Activated B cell treated with CpG ODN at 0.5 μM for 24 hours (primary cell): Measurements from ENCODE around the gene DAPK1. TPM values are rescaled to one million over a fixed set of nuclear protein-coding genes. Genes with fewer than 3 reads are reported as not detected.

Experiments
- ATAC-seq: fragments of 200-7000 bp; cut with Tn5 transposase; one replicate; pipeline ENCODE4 v1.10.0; 2021; ENCODE audit warnings: low read depth, mild to moderate bottlenecking, moderate library complexity
- CTCF ChIA-PET: fragments of 350-600 bp; sonication (Branson Sonifier 250); formaldehyde crosslinking; loops from one replicate; lab custom pipeline; 2021; ENCODE audit warnings: antibody characterized with exemption; lab: Charles Lee
- POLR2A ChIA-PET: fragments of 350-600 bp; sonication (Branson Sonifier 250); formaldehyde crosslinking; loops from one replicate; lab custom pipeline; 2021; ENCODE audit warnings: antibody characterized with exemption; lab: Charles Lee
- DNase-seq: peaks from one replicate; pipeline ENCODE4 v3.0.0; 2022
- H3K27ac Mint-ChIP-seq: one replicate; pipeline ENCODE4 v1.8.0; 2020; ENCODE audit warnings: mixed read lengths
- H3K27me3 Mint-ChIP-seq: one replicate; pipeline ENCODE4 v1.8.0; 2021; ENCODE audit warnings: mixed read lengths
- H3K36me3 Mint-ChIP-seq: one replicate; pipeline ENCODE4 v1.8.0; 2021; ENCODE audit warnings: low read depth, mixed read lengths
- H3K4me1 Mint-ChIP-seq: one replicate; pipeline ENCODE4 v1.8.0; 2021; ENCODE audit warnings: mixed read lengths
- H3K4me3 Mint-ChIP-seq: one replicate; pipeline ENCODE4 v1.8.0; 2020; ENCODE audit warnings: mild to moderate bottlenecking, mixed read lengths
- H3K9me3 Mint-ChIP-seq: one replicate; pipeline ENCODE4 v1.8.0; 2020; ENCODE audit warnings: mixed read lengths
- CTCF ChIP-seq: fragments of 200-600 bp; IDR thresholded peaks from one replicate; pipeline ENCODE4 v1.8.0; 2022; ENCODE audit warnings: antibody characterized with exemption, mild to moderate bottlenecking
- intact Hi-C: fragments of 100-400 bp; cut with micrococcal nuclease; formaldehyde crosslinking; loops from one replicate; pipeline ENCODE4 v1.15.1; 2024
- total RNA-seq: library from RNA; stranded (reverse); gene quantifications from 2 replicates; pipeline ENCODE4 v1.2.3, GENCODE V29; 2022

Gene DAPK1
- total RNA-seq, 1 donor from 2014 or later = 1.0 TPM

- Mint-ChIP-seq H3K9me3 (no peaks in the 10 kb centered on the region), H3K27me3 (no peaks in the 10 kb centered on the region), H3K27ac (no peak overlapping the region), H3K4me3 (no peak overlapping the region), H3K36me3 (no peaks in the 10 kb centered on the region), H3K4me1 (no peaks in the 10 kb centered on the region)
- no peak for DNase-seq
- CTCF ChIA-PET = no interaction called here
- POLR2A ChIA-PET = no interaction called here
- no peak for ATAC-seq
- intact Hi-C loops = no loop called here
- no peak for TF ChIP-seq CTCF
Measured at GRCh38 chr9:87464992-87465378, 32.7 kb upstream of the DAPK1 start.

GRCh38 chr9:87465816-87466215 lies 31.9 kb upstream of the DAPK1 start:
- Mint-ChIP-seq H3K4me1 (no peaks in the 10 kb centered on the region), H3K9me3 (no peaks in the 10 kb centered on the region), H3K27ac (no peak overlapping the region), H3K36me3 (no peaks in the 10 kb centered on the region), H3K27me3 (no peaks in the 10 kb centered on the region), H3K4me3 (no peak overlapping the region)
- intact Hi-C loops = no loop called here
- no peak for TF ChIP-seq CTCF
- ChIA-PET CTCF (no interaction called here), POLR2A (no interaction called here)
- ATAC-seq (no peak), DNase-seq (no peak)

GRCh38 chr9:87467187-87467586 lies 30.5 kb upstream of the DAPK1 start:
- Mint-ChIP-seq H3K27ac (no peak overlapping the region), H3K4me1 (no peaks in the 10 kb centered on the region), H3K4me3 (no peak overlapping the region), H3K9me3 (no peaks in the 10 kb centered on the region), H3K27me3 (no peaks in the 10 kb centered on the region), H3K36me3 (no peaks in the 10 kb centered on the region)
- ChIA-PET POLR2A (no interaction called here), CTCF (no interaction called here)
- ATAC-seq (no peak), DNase-seq (no peak)
- intact Hi-C loops = no loop called here
- TF ChIP-seq CTCF = no peak

- DNase-seq = no peak
- Mint-ChIP-seq H3K9me3 (no peaks in the 10 kb centered on the region), H3K4me3 (no peak overlapping the region), H3K27me3 (peaks cover 2% of the 10 kb centered on the region), H3K4me1 (no peaks in the 10 kb centered on the region), H3K36me3 (no peaks in the 10 kb centered on the region), H3K27ac (no peak overlapping the region)
- ChIA-PET POLR2A (no interaction called here), CTCF (no interaction called here)
- intact Hi-C loops = no loop called here
- TF ChIP-seq CTCF = no peak
- ATAC-seq = no peak
Measured at GRCh38 chr9:87469793-87470465, 27.7 kb upstream of the DAPK1 start.

GRCh38 chr9:87471746-87472145 lies 25.9 kb upstream of the DAPK1 start:
- H3K27ac Mint-ChIP-seq = no peak overlapping the region
- DNase-seq (no peak), ATAC-seq (no peak)
- H3K4me1 Mint-ChIP-seq = no peaks in the 10 kb centered on the region
- no peaks in the 10 kb centered on the region for H3K9me3 Mint-ChIP-seq
- CTCF ChIA-PET = no interaction called here
- H3K36me3 Mint-ChIP-seq = no peaks in the 10 kb centered on the region
- TF ChIP-seq CTCF = no peak
- intact Hi-C loops = no loop called here
- peaks cover 2% of the 10 kb centered on the region for H3K27me3 Mint-ChIP-seq
- POLR2A ChIA-PET = no interaction called here
- no peak overlapping the region for H3K4me3 Mint-ChIP-seq
